GM23248 (cell line): ENCODE data around the gene C9.

Source experiments
- EZH2 ChIP-seq: fragments of 200-600 bp; sonication (generic); IDR thresholded peaks from 2 replicates; pipeline ENCODE4 v1.6.1; 2018; ENCODE audit warnings: antibody characterized with exemption, mild to moderate bottlenecking; ENCODE audit not compliant: insufficient read depth, poor library complexity, severe bottlenecking
- EZH2phosphoT487 ChIP-seq: fragments of 200-600 bp; sonication (generic); IDR thresholded peaks from 2 replicates; pipeline ENCODE4 v1.6.1; 2018; ENCODE audit warnings: antibody characterized with exemption, moderate library complexity, mild to moderate bottlenecking, low read depth; ENCODE audit not compliant: insufficient read depth

DNA sequence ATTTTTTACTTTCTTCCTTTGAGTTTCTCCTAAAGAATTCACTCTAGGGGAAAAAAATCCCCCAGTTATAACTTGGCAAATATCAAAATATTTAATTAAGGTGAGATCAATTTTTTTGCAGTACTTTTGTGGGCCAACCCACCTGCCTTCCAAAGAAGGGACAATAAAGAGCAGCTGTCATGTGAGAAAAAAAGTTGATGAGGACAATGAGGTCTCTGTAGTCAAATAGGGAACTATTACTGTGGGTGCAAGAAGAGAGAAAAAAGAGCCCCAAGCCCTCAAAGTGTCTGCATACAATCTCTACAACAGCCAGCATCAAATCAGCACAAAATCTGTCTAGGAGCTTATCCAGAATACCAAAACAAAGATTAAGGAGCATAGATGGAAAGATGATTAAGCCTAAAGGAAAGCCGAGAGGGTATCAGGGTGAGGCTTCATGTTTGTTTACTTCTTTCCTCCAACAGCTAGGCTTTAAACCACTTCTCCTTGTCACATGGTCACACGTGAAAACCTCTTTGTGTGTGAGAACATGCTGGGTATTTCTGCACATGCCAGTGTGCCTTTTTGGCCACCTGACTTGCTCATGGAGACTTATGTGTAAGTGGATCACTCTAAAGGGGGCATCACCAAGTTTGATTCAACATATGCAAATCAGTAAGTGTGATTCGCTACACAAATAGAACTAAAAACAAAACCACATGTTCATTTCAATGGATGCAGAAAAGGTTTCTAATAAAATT, 125.8 kb downstream of the C9 start:
- TF ChIP-seq EZH2 (no peak), EZH2phosphoT487 (no peak)
